Mesenchymal stem cell (in vitro differentiated cells and primary cell): ENCODE results near the gene COL1A1.

Experiments used
- DNase-seq: peaks from one replicate; pipeline ENCODE4 v3.0.0-alpha.2; 2013
- H2AFZ ChIP-seq: one replicate; pipeline ENCODE4 v1.6.1; 2013; ENCODE audit warnings: low read depth, mild to moderate bottlenecking, control low read depth, inconsistent platforms, low read length, moderate library complexity
- H2AK5ac ChIP-seq: 2 replicates; pipeline ENCODE4 v1.6.1; 2013; ENCODE audit warnings: low read length, moderate library complexity, mild to moderate bottlenecking, inconsistent platforms; ENCODE audit not compliant: severe bottlenecking
- H2BK120ac ChIP-seq: one replicate; pipeline ENCODE4 v1.6.1; 2013; ENCODE audit warnings: low read depth, mild to moderate bottlenecking, inconsistent platforms, low read length, moderate library complexity
- H2BK12ac ChIP-seq, 2 experiments: one replicate each; pipeline ENCODE4 v1.6.1; 2013; ENCODE audit warnings: inconsistent platforms in 2 of 2, low read length in 2 of 2, mild to moderate bottlenecking in 2 of 2, moderate library complexity in 2 of 2, control low read depth in 1 of 2
- H2BK15ac ChIP-seq: one replicate; pipeline ENCODE4 v1.6.1; 2013; ENCODE audit warnings: mild to moderate bottlenecking, low read depth, inconsistent platforms; ENCODE audit not compliant: poor library complexity, severe bottlenecking
- H2BK5ac ChIP-seq: 2 replicates; pipeline ENCODE4 v1.6.1; 2013; ENCODE audit warnings: low read depth, mild to moderate bottlenecking, low read length, control low read depth, inconsistent platforms; ENCODE audit not compliant: poor library complexity, severe bottlenecking
- H3K14ac ChIP-seq, 2 experiments: one replicate each; pipeline ENCODE4 v1.6.1; 2013; ENCODE audit warnings: inconsistent platforms in 2 of 2, low read length in 2 of 2, control low read depth in 1 of 2, mild to moderate bottlenecking in 1 of 2, moderate library complexity in 1 of 2
- H3K18ac ChIP-seq, 2 experiments: one replicate each; pipeline ENCODE4 v1.6.1; 2013; ENCODE audit warnings: inconsistent platforms in 2 of 2, low read length in 2 of 2, control low read depth in 1 of 2, low read depth in 1 of 2, mild to moderate bottlenecking in 1 of 2
- H3K23ac ChIP-seq, 2 experiments: one replicate each; pipeline ENCODE4 v1.6.1; 2013; ENCODE audit warnings: inconsistent platforms in 2 of 2, low read length in 2 of 2, mild to moderate bottlenecking in 2 of 2, moderate library complexity in 2 of 2, control low read depth in 1 of 2
- H3K27ac ChIP-seq: 2 replicates; pipeline ENCODE4 v1.5.1; 2013; ENCODE audit warnings: mild to moderate bottlenecking, moderate library complexity, low read length, control low read depth, inconsistent platforms; ENCODE audit not compliant: poor library complexity, severe bottlenecking
- H3K27me3 ChIP-seq, 2 experiments: 2 replicates each; pipeline versions ENCODE4 v1.6.1 to v1.7.0; 2013; ENCODE audit warnings: low read length in 2 of 2, mild to moderate bottlenecking in 2 of 2, moderate library complexity in 2 of 2, control low read depth in 1 of 2, inconsistent platforms in 1 of 2; ENCODE audit not compliant: control insufficient read depth in 1 of 2, insufficient read depth in 1 of 2
- H3K36me3 ChIP-seq, 2 experiments: 2 replicates each; pipeline versions ENCODE4 v1.6.1 to v1.7.0; 2013; ENCODE audit warnings: low read length in 2 of 2, control low read depth in 1 of 2, inconsistent platforms in 1 of 2, low read depth in 1 of 2, mild to moderate bottlenecking in 1 of 2; ENCODE audit not compliant: insufficient read depth in 2 of 2, control insufficient read depth in 1 of 2
- H3K4ac ChIP-seq, 2 experiments: one replicate each; pipeline ENCODE4 v1.6.1; 2013; ENCODE audit warnings: inconsistent platforms in 2 of 2, low read length in 2 of 2, mild to moderate bottlenecking in 2 of 2, moderate library complexity in 2 of 2, control low read depth in 1 of 2, low read depth in 1 of 2
- H3K4me1 ChIP-seq: 2 replicates; pipeline ENCODE4 v1.6.1; 2013; ENCODE audit warnings: low read depth, low read length, control low read depth; ENCODE audit not compliant: control insufficient read depth, insufficient read depth
- H3K4me2 ChIP-seq: 2 replicates; pipeline ENCODE4 v1.6.1; 2013; ENCODE audit warnings: low read length, mild to moderate bottlenecking, inconsistent platforms; ENCODE audit not compliant: poor library complexity, severe bottlenecking
- H3K4me3 ChIP-seq, 2 experiments: 2 replicates each; pipeline versions ENCODE4 v1.5.1 to v1.7.0; 2013; ENCODE audit warnings: low read length in 2 of 2, mild to moderate bottlenecking in 2 of 2, control low read depth in 1 of 2, low read depth in 1 of 2; ENCODE audit not compliant: insufficient read depth in 1 of 2
- H3K79me1 ChIP-seq: replicated peaks from 2 replicates; pipeline ENCODE4 v1.6.1; 2013; ENCODE audit warnings: mild to moderate bottlenecking, control low read depth, low read length, inconsistent platforms; ENCODE audit not compliant: poor library complexity, severe bottlenecking
- H3K9ac ChIP-seq: 2 replicates; pipeline ENCODE4 v1.7.0; 2013; ENCODE audit warnings: mild to moderate bottlenecking, low read length, moderate library complexity
- H3K9me3 ChIP-seq: 2 replicates; pipeline ENCODE4 v1.7.0; 2013; ENCODE audit warnings: mild to moderate bottlenecking, low read length; ENCODE audit not compliant: control insufficient read depth
- H4K8ac ChIP-seq: one replicate; pipeline ENCODE4 v1.6.1; 2013; ENCODE audit warnings: inconsistent platforms, mild to moderate bottlenecking, low read length, moderate library complexity
- H4K91ac ChIP-seq: one replicate; pipeline ENCODE4 v1.6.1; 2013; ENCODE audit warnings: mild to moderate bottlenecking, low read length, inconsistent platforms
- WGBS: methylation state at CpG from one replicate; pipeline ENCODE4 v1.1.7; 2013; ENCODE audit warnings: mixed read lengths; 5-methylcytosine and 5-hydroxymethylcytosine counted together

Gene COL1A1

GRCh38 chr17:50234581-50234980, 33.1 kb upstream of the COL1A1 start:
- Histone ChIP-seq H3K23ac (no peak overlapping the region), H3K79me1 (no peaks in the 10 kb centered on the region), H3K27me3 (no peaks in the 10 kb centered on the region), H2AK5ac (no peak overlapping the region), H3K9ac (no peak overlapping the region), H3K4me1 (no peaks in the 10 kb centered on the region), H3K4me3 (no peak overlapping the region), H3K14ac (no peak overlapping the region), H4K91ac (no peak overlapping the region), H2BK15ac (no peak overlapping the region), H2BK12ac (no peak overlapping the region), H3K4me2 (no peak overlapping the region), H3K18ac (no peak overlapping the region), H2AFZ (no peak overlapping the region), H2BK120ac (no peak overlapping the region), H2BK5ac (no peak overlapping the region), H3K27ac (no peak overlapping the region), H3K36me3 (no peaks in the 10 kb centered on the region), H4K8ac (no peak overlapping the region), H3K4ac (no peak overlapping the region), H3K9me3 (no peaks in the 10 kb centered on the region)
- no peak for DNase-seq

- H3K14ac ChIP-seq: no peak overlapping the region
- H2AK5ac ChIP-seq: no peak overlapping the region
- H2BK15ac ChIP-seq: no peak overlapping the region
- H3K4ac ChIP-seq: no peak overlapping the region
- H3K9ac ChIP-seq: no peak overlapping the region
- H3K79me1 ChIP-seq: peaks cover 2% of the 10 kb centered on the region
- H2BK12ac ChIP-seq: no peak overlapping the region
- H3K27me3 ChIP-seq: no peaks in the 10 kb centered on the region
- peaks cover 0 to 2% of the 10 kb centered on the region in 2 experiments for H3K36me3 ChIP-seq
- H3K4me1 ChIP-seq: peaks cover 11% of the 10 kb centered on the region
- H3K4me2 ChIP-seq: no peak overlapping the region
- H4K8ac ChIP-seq: no peak overlapping the region
- 80% methylated on average over 3 of the region's 3 CpGs for WGBS
- H2BK120ac ChIP-seq: no peak overlapping the region
- H3K9me3 ChIP-seq: no peaks in the 10 kb centered on the region
- no peak overlapping the region for H3K18ac ChIP-seq
- DNase-seq: no peak
- H3K27ac ChIP-seq: no peak overlapping the region
- no peak overlapping the region for H4K91ac ChIP-seq
- no peak overlapping the region for H2BK5ac ChIP-seq
- no peak overlapping the region for H3K4me3 ChIP-seq
- no peak overlapping the region for H3K23ac ChIP-seq
- no peak overlapping the region for H2AFZ ChIP-seq
Observed at GRCh38 chr17:50225701-50226240, 24.3 kb upstream of the COL1A1 start.

- Histone ChIP-seq H3K14ac (no peak overlapping the region), H3K27me3 (no peaks in the 10 kb centered on the region), H3K9ac (peak overlapping the region; percentile 76), H3K4me2 (no peak overlapping the region), H2AFZ (no peak overlapping the region), H3K4me3 (no peak overlapping the region), H3K4ac (no peak overlapping the region), H2AK5ac (no peak overlapping the region), H2BK12ac (no peak overlapping the region), H3K4me1 (peaks cover 21% of the 10 kb centered on the region), H3K27ac (no peak overlapping the region), H3K18ac (no peak overlapping the region), H2BK15ac (no peak overlapping the region), H4K91ac (no peak overlapping the region), H3K23ac (no peak overlapping the region), H3K79me1 (peaks cover 2% of the 10 kb centered on the region), H3K9me3 (no peaks in the 10 kb centered on the region), H2BK5ac (no peak overlapping the region), H2BK120ac (no peak overlapping the region), H4K8ac (no peak overlapping the region), H3K36me3 (peaks cover 0 to 2% of the 10 kb centered on the region in 2 experiments)
- no peak for DNase-seq
- 96% methylated on average over 5 of the region's 6 CpGs for WGBS
Observed at GRCh38 chr17:50222922-50223321, 21.5 kb upstream of the COL1A1 start.

- Histone ChIP-seq H3K14ac (peak overlapping the region in 1 of 2 experiments; percentile 24), H3K27ac (peak overlapping the region; percentile 99), H2BK120ac (peak overlapping the region; percentile 22), H2BK5ac (no peak overlapping the region), H3K27me3 (no peaks in the 10 kb centered on the region), H3K79me1 (peaks cover 2% of the 10 kb centered on the region), H3K18ac (peak overlapping the region; percentile 64 to 94), H3K9ac (peak overlapping the region; percentile 76), H2AK5ac (peak overlapping the region; percentile 96), H3K9me3 (no peaks in the 10 kb centered on the region), H2AFZ (no peak overlapping the region), H3K36me3 (peaks cover 0 to 2% of the 10 kb centered on the region in 2 experiments), H3K23ac (no peak overlapping the region), H2BK12ac (peak overlapping the region; percentile 90 to 91), H4K91ac (peak overlapping the region; percentile 81), H3K4ac (peak overlapping the region; percentile 57 to 62), H3K4me2 (no peak overlapping the region), H3K4me1 (peaks cover 24% of the 10 kb centered on the region), H4K8ac (peak overlapping the region; percentile 20), H2BK15ac (peak overlapping the region; percentile 75), H3K4me3 (peak overlapping the region in 1 of 2 experiments; percentile 62)
- DNase-seq: peak; percentile 59
- WGBS: 97% methylated on average over 8 of the region's 8 CpGs
Observed at GRCh38 chr17:50221864-50222545, 20.6 kb upstream of the COL1A1 start.
